GM12878 (cell line): ENCODE results near the gene TNFRSF1B. TPM values are rescaled to one million over a fixed set of nuclear protein-coding genes. Genes with fewer than 3 reads are reported as not detected.

Experiments
- ATAC-seq: fragments of 200-7000 bp; cut with Tn5 transposase; 3 replicates; pipeline ENCODE4 v1.9.1; 2020; ENCODE audit warnings: mild to moderate bottlenecking, moderate library complexity
- BruUV-seq: library from RNA; stranded (reverse); fragments of 400-500 nt; replicated peaks from 2 replicates; lab custom pipeline; 2021; lab: Mats Ljungman, UMichigan
- CTCF ChIA-PET: fragments of 300-600 bp; sonication (Branson Sonifier 250); formaldehyde crosslinking; extraction: SDS; loops from one replicate; lab custom pipeline; 2021; ENCODE audit warnings: inconsistent platforms; lab: Yijun Ruan, JAX
- POLR2A ChIA-PET: fragments of 350-600 bp; formaldehyde crosslinking; extraction: SDS; loops from one replicate; lab custom pipeline; 2021; ENCODE audit warnings: inconsistent platforms; lab: Charles Lee
- RAD21 ChIA-PET: fragments of 300-600 bp; sonication (Branson Sonifier 250); formaldehyde crosslinking; loops from one replicate; lab custom pipeline; 2023; ENCODE audit warnings: antibody characterized with exemption; ENCODE audit not compliant: unreplicated experiment; lab: Charles Lee
- SMC1A ChIA-PET: fragments of 300-600 bp; sonication (Branson Sonifier 250); formaldehyde crosslinking; loops from one replicate; lab custom pipeline; 2023; ENCODE audit not compliant: unreplicated experiment, uncharacterized antibody; lab: Charles Lee
- DNase-seq: peaks from one replicate; pipeline ENCODE4 v3.0.0-alpha.2; 2011; ENCODE audit warnings: low read depth, low spot score
- FAIRE-seq: peaks from 3 replicates; lab custom pipeline; 2011; peaks lifted over from hg19 to GRCh38; lab: Jason Lieb, UNC
- H2AFZ ChIP-seq: 2 replicates; pipeline ENCODE4 v1.6.0; 2011; ENCODE audit warnings: low read depth, low read length, control low read depth; ENCODE audit not compliant: control insufficient read depth
- H3K27ac ChIP-seq: 2 replicates; pipeline ENCODE4 v1.5.1; 2011; ENCODE audit warnings: control low read depth; ENCODE audit not compliant: control insufficient read depth, insufficient read depth
- H3K27me3 ChIP-seq, 2 experiments: replicated peaks in 1 of 2; 2 replicates each; pipeline versions ENCODE4 v1.6.0 to v1.6.1; 2011; ENCODE audit warnings: low read length in 1 of 2; ENCODE audit not compliant: control insufficient read depth in 2 of 2, insufficient read depth in 2 of 2
- H3K36me3 ChIP-seq, 2 experiments: 2 replicates each; pipeline ENCODE4 v1.5.1; 2011; ENCODE audit warnings: low read length in 1 of 2; ENCODE audit not compliant: control insufficient read depth in 2 of 2, insufficient read depth in 2 of 2
- H3K4me1 ChIP-seq: 2 replicates; pipeline ENCODE4 v1.6.1; 2011; ENCODE audit warnings: mild to moderate bottlenecking, low read length, moderate library complexity, mixed read lengths; ENCODE audit not compliant: control insufficient read depth, insufficient read depth
- H3K4me2 ChIP-seq: 2 replicates; pipeline ENCODE4 v1.6.0; 2011; ENCODE audit warnings: control low read depth; ENCODE audit not compliant: control insufficient read depth, insufficient read depth
- H3K4me3 ChIP-seq: fragments of 200-600 bp; sonication (generic); 2 replicates; pipeline ENCODE4 v1.5.1; 2016
- H3K79me2 ChIP-seq: 2 replicates; pipeline ENCODE4 v1.6.0; 2011; ENCODE audit warnings: low read length; ENCODE audit not compliant: control insufficient read depth, insufficient read depth
- H3K9ac ChIP-seq: 2 replicates; pipeline ENCODE4 v1.8.0; 2011; ENCODE audit warnings: low read length, control low read depth, mixed read lengths; ENCODE audit not compliant: control insufficient read depth, insufficient read depth
- H3K9me3 ChIP-seq: replicated peaks from 3 replicates; pipeline ENCODE4 v1.5.1; 2011; ENCODE audit warnings: mild to moderate bottlenecking, low read length; ENCODE audit not compliant: control insufficient read depth, insufficient read depth
- H4K20me1 ChIP-seq: 2 replicates; pipeline ENCODE4 v1.6.0; 2011; ENCODE audit not compliant: control insufficient read depth, insufficient read depth
- ATF7 ChIP-seq: fragments of 450-650 bp; IDR thresholded peaks from 2 replicates; pipeline ENCODE4 v1.6.1; 2016; ENCODE audit warnings: low read depth, mild to moderate bottlenecking
- BACH1 ChIP-seq: fragments of 450-650 bp; IDR thresholded peaks from 2 replicates; pipeline ENCODE4 v1.6.1; 2017; ENCODE audit warnings: mild to moderate bottlenecking, borderline replicate concordance
- BCL11A ChIP-seq: IDR thresholded peaks from 2 replicates; pipeline ENCODE4 v1.6.1; 2011; ENCODE audit warnings: low read depth, low read length
- EZH2 ChIP-seq: IDR thresholded peaks from 2 replicates; pipeline ENCODE4 v1.6.1; 2012; ENCODE audit warnings: low read depth, mild to moderate bottlenecking, control low read depth, inconsistent platforms, low read length, borderline replicate concordance; ENCODE audit not compliant: control insufficient read depth
- GATAD2B ChIP-seq: fragments of 450-650 bp; conservative IDR thresholded peaks from 2 replicates; pipeline ENCODE4 v1.6.1; 2017; ENCODE audit warnings: low read depth, mild to moderate bottlenecking, moderate library complexity
- HDGF ChIP-seq: fragments of 450-650 bp; IDR thresholded peaks from 2 replicates; pipeline ENCODE4 v1.6.1; 2016; ENCODE audit warnings: antibody characterized with exemption
- IKZF2 ChIP-seq, 2 experiments: fragments of 450-650 bp; IDR thresholded peaks; 2 replicates each; pipeline ENCODE4 v1.6.1; 2017; ENCODE audit warnings: mild to moderate bottlenecking in 2 of 2, moderate library complexity in 2 of 2
- IRF4 ChIP-seq: IDR thresholded peaks from 2 replicates; pipeline ENCODE4 v1.6.1; 2011; ENCODE audit warnings: low read depth, low read length
- MEF2B ChIP-seq: fragments of 450-650 bp; IDR thresholded peaks from 2 replicates; pipeline ENCODE4 v1.6.1; 2018; ENCODE audit warnings: mild to moderate bottlenecking, moderate library complexity; ENCODE audit not compliant: partially characterized antibody, poor library complexity, severe bottlenecking
- MXI1 ChIP-seq: fragments of 150-350 bp; IDR thresholded peaks from 2 replicates; pipeline ENCODE4 v1.6.1; 2011; ENCODE audit warnings: low read depth, mild to moderate bottlenecking, inconsistent platforms, low read length, improper control_type of control experiment
- MYB ChIP-seq: fragments of 150-350 bp; IDR thresholded peaks from 2 replicates; pipeline ENCODE4 v1.6.1; 2014; ENCODE audit warnings: mild to moderate bottlenecking, low read depth, low read length, borderline replicate concordance
- NBN ChIP-seq: fragments of 450-650 bp; IDR thresholded peaks from 2 replicates; pipeline ENCODE4 v1.6.1; 2016
- NR2F1 ChIP-seq: fragments of 450-650 bp; conservative IDR thresholded peaks from 2 replicates; pipeline ENCODE4 v1.6.1; 2017; ENCODE audit warnings: mild to moderate bottlenecking
- SMAD1 ChIP-seq: fragments of 450-650 bp; IDR thresholded peaks from 2 replicates; pipeline ENCODE4 v1.6.1; 2018; ENCODE audit warnings: mild to moderate bottlenecking, low read depth; ENCODE audit not compliant: partially characterized antibody
- SMC3 ChIP-seq: IDR thresholded peaks from 2 replicates; pipeline ENCODE4 v1.6.1; 2011; ENCODE audit warnings: low read length, improper control_type of control experiment, borderline replicate concordance
- SP1 ChIP-seq: IDR thresholded peaks from one replicate; pipeline ENCODE4 v1.6.1; 2011; ENCODE audit warnings: low read depth, low read length
- YBX1 ChIP-seq: fragments of 450-650 bp; IDR thresholded peaks from 2 replicates; pipeline ENCODE4 v1.6.1; 2016; ENCODE audit warnings: antibody characterized with exemption
- WGBS: methylation state at CpG from one replicate; pipeline ENCODE4 v1.1.6; 2016; ENCODE audit warnings: low lambda C conversion rate; ENCODE audit not compliant: insufficient replicate concordance, insufficient coverage; ENCODE audit errors: missing lambda C conversion rate; 5-methylcytosine and 5-hydroxymethylcytosine counted together
- in situ Hi-C: fragments of 300-500 bp; cut with MboI; formaldehyde crosslinking; loops from 9 replicates; pipeline ENCODE4 v1.14.3; 2018; ENCODE audit warnings: mixed read lengths
- intact Hi-C: fragments of 100-400 bp; cut with micrococcal nuclease; formaldehyde crosslinking; loops from one replicate; pipeline ENCODE4 v1.14.2; 2022; ENCODE audit not compliant: unreplicated experiment
- polyA plus RNA-seq, 11 experiments: library from polyadenylated mRNA; depleted of rRNA in 4 of 11; unstranded in 6 of 11; stranded (reverse) in 5 of 11; fragments of >200 nt; fragmentation: Nextera tagmentation in 4 of 11; fragmentation: Illumina TruSeq in 1 of 11; extraction: Ambion mirVana in 4 of 11; extraction: Trizol in 1 of 11; gene quantifications; 1 replicate in 1 of 11; 2 replicates in 10 of 11; pipeline versions ENCODE4 v1.2.1 to v1.2.3, GENCODE V29; 2011 to 2016; ENCODE audit warnings: inconsistent platforms in 2 of 11, missing spikeins in 2 of 11, low read depth in 1 of 11
- total RNA-seq, 4 experiments: library from RNA; depleted of rRNA in 3 of 4; stranded (reverse); fragments of >200 nt in 3 of 4; fragmentation: Illumina TruSeq in 1 of 4; extraction: Trizol in 1 of 4; gene quantifications; 2 replicates each; pipeline versions ENCODE4 v1.2.1 to v1.2.3, GENCODE V29; 2013 to 2021
- TF ChIP-seq, protein P1 (sequence below): fragments of 450-650 bp; IDR thresholded peaks from 2 replicates; pipeline ENCODE4 v1.6.1; 2017; ENCODE audit warnings: mild to moderate bottlenecking, moderate library complexity
- TF ChIP-seq, protein P2 (sequence below): fragments of 450-650 bp; IDR thresholded peaks from 2 replicates; pipeline ENCODE4 v1.6.1; 2017; ENCODE audit warnings: low read depth, mild to moderate bottlenecking, moderate library complexity

Gene TNFRSF1B
- total and polyA plus RNA-seq, 10 of the 15 experiments (the other 5 are each of a cell fraction or from before 2014, with no cell fraction given): 10.1 to 87.2 (median 37.3) TPM

DNA sequence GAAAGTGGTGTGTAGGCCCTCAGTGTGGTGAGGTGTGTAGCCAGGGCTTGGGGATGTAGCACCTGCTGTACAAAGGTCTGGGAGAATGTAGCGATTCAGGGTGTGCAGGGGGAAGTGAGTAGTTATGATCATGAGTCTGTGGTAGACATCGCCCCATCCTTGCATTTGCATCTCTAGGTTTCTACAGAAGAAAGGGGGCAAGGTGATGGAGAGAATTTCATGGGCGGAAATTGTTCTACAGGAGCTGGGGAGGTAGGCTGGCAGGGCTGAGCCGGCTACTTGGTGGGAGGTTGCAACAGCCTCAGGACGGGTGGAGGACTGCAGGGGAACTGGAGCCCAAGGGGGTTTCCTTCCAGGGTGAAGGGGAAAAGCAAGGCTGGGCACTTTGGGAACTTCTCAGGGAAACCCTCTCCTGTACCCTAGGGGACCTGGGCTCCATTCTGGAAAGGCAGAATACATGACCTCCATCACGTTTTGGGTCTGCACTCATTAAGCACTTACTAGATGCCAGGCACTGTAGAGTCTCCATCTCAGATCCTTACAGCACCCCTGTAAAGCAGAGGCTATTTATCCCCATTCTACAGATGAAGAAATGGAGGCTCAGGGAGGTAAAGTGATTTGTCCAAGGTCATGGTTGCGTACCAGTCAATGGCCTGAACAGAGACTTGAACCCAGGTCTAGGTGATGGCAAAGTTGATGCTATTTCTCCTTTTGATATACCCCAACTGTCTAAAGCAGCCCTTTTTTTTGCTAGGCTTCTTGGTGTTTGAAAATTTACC, 14.5 kb upstream of the TNFRSF1B start:
- CTCF ChIA-PET: interaction anchor here (1.4 to 6.9 kb wide), 4 partner anchors 10 to 27 kb away, joined by 3 to 47 read pairs (median 14); no protein-coding TSS in a partner anchor
- H3K4me2 ChIP-seq: peak overlapping the region; percentile 90
- DNase-seq (peak; percentile 98), ATAC-seq (peak; percentile 77), FAIRE-seq (no peak)
- in situ Hi-C loops: loop anchor here (25.0 kb wide), 1 partner anchor 1585 kb away; no protein-coding TSS in a partner anchor
- peak overlapping the region; percentile 84 for H3K27ac ChIP-seq
- SMC1A ChIA-PET: interaction anchor here (1.1 to 19.3 kb wide), 5 partner anchors 17 to 50 kb away, joined by 3 to 347 read pairs (median 6); partner anchors contain the start of gene TNFRSF1B
- no peaks in the 10 kb centered on the region for H4K20me1 ChIP-seq
- H2AFZ ChIP-seq: no peak overlapping the region
- POLR2A ChIA-PET: interaction anchor here (0.6 to 11.6 kb wide), 6 partner anchors 9 to 350 kb away, joined by 3 to 166 read pairs (median 10); no protein-coding TSS in a partner anchor
- intact Hi-C loops: no loop called here
- RAD21 ChIA-PET: interaction anchor here (0.7 to 12.5 kb wide), 9 partner anchors 9 to 84 kb away, joined by 3 to 119 read pairs (median 7); partner anchors contain the start of gene TNFRSF1B
- peaks cover 76% of the 10 kb centered on the region for H3K4me1 ChIP-seq
- H3K9me3 ChIP-seq: no peaks in the 10 kb centered on the region
- H3K27me3 ChIP-seq: no peaks in the 10 kb centered on the region
- WGBS: 15% methylated on average over 7 of the region's 7 CpGs
- H3K9ac ChIP-seq: peak overlapping the region; percentile 54
- no peaks in the 10 kb centered on the region for H3K36me3 ChIP-seq
- no peaks in the 10 kb centered on the region for H3K79me2 ChIP-seq
- BruUV-seq: no TSS peak
- no peak overlapping the region; the same call in 1 of the 2 replicates for H3K4me3 ChIP-seq
- TF ChIP-seq NBN (peak; percentile 99), GATAD2B (peak; percentile 63), MEF2B (peak; percentile 69), MXI1 (peak; percentile 15; the same call in 1 of the 2 replicates), IKZF2 (IDR thresholded peaks at IDR 0.05) (peak; percentile 98), IRF4 (peak; percentile 83), EZH2 (no peak), BCL11A (0 out of 2 replicates have a peak, but pooled peaks have one; percentile 36), SMAD1 (peak; percentile 50), NR2F1 (peak; percentile 17; the same call in 1 of the 2 replicates), SP1 (peak; percentile 24), BACH1 (peak; percentile 79; the same call in 1 of the 2 replicates), YBX1 (no peak), SMC3 (peak; percentile 10; the same call in 1 of the 2 replicates), MYB (0 out of 2 replicates have a peak, but pooled peaks have one; percentile 19), HDGF (peak; percentile 93; the same call in 1 of the 2 replicates), ATF7 (peak; percentile 89)
- TF ChIP-seq, protein P1, sequence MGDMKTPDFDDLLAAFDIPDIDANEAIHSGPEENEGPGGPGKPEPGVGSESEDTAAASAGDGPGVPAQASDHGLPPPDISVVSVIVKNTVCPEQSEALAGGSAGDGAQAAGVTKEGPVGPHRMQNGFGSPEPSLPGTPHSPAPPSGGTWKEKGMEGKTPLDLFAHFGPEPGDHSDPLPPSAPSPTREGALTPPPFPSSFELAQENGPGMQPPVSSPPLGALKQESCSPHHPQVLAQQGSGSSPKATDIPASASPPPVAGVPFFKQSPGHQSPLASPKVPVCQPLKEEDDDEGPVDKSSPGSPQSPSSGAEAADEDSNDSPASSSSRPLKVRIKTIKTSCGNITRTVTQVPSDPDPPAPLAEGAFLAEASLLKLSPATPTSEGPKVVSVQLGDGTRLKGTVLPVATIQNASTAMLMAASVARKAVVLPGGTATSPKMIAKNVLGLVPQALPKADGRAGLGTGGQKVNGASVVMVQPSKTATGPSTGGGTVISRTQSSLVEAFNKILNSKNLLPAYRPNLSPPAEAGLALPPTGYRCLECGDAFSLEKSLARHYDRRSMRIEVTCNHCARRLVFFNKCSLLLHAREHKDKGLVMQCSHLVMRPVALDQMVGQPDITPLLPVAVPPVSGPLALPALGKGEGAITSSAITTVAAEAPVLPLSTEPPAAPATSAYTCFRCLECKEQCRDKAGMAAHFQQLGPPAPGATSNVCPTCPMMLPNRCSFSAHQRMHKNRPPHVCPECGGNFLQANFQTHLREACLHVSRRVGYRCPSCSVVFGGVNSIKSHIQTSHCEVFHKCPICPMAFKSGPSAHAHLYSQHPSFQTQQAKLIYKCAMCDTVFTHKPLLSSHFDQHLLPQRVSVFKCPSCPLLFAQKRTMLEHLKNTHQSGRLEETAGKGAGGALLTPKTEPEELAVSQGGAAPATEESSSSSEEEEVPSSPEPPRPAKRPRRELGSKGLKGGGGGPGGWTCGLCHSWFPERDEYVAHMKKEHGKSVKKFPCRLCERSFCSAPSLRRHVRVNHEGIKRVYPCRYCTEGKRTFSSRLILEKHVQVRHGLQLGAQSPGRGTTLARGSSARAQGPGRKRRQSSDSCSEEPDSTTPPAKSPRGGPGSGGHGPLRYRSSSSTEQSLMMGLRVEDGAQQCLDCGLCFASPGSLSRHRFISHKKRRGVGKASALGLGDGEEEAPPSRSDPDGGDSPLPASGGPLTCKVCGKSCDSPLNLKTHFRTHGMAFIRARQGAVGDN: peak; percentile 92
- TF ChIP-seq, protein P2, sequence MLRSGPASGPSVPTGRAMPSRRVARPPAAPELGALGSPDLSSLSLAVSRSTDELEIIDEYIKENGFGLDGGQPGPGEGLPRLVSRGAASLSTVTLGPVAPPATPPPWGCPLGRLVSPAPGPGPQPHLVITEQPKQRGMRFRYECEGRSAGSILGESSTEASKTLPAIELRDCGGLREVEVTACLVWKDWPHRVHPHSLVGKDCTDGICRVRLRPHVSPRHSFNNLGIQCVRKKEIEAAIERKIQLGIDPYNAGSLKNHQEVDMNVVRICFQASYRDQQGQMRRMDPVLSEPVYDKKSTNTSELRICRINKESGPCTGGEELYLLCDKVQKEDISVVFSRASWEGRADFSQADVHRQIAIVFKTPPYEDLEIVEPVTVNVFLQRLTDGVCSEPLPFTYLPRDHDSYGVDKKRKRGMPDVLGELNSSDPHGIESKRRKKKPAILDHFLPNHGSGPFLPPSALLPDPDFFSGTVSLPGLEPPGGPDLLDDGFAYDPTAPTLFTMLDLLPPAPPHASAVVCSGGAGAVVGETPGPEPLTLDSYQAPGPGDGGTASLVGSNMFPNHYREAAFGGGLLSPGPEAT: peak; percentile 95
